NCI-H1092 (cell line): ENCODE measurements around the gene RILP.
A peak's percentile ranks its signal among the peaks of the same experiment; 100 is the strongest.

Experiments used
- DNase-seq: peaks from one replicate; lab custom pipeline; 2025; lab: John Stamatoyannopoulos, UW

Gene RILP

DNA sequence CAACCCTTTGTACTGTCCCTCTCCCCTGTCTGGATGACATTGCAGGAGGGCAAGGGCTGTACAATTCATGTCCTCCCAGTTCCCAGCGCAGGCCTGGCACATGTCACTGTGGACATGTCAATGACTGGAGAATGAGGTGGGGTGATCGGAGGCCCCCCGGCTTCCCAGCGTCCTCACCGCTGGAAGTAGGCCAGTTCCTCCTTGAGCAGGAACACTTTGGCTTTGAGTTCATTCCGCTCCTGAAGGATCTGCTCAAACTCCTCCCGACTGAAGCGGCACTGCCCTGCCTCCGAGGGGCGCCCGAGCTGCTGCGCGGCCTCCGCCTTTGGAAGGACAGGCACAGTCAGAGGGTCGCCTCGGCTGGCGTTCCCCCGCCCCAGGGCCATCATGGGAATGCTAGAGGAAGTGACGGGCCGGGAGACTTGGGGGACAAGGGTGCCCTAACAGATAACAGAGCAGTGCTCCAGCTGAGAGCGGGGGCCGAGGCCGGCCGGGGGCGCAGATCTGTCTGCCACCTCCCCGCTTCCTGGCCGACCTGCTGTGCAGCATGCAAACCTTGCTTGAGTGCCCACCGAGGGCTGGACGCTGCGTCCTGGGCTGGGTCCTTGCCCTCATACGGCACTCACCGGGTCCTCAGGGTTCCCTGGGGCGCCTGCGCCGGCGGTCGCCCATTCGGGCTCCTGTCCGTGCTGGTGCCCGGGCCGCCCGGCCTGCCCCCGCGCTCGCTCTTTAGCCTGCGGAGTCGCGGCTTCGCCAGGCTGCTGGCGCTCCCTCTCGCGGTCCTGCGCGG is 1.3 kb downstream of the RILP start:
- DNase-seq, result no peak

DNA sequence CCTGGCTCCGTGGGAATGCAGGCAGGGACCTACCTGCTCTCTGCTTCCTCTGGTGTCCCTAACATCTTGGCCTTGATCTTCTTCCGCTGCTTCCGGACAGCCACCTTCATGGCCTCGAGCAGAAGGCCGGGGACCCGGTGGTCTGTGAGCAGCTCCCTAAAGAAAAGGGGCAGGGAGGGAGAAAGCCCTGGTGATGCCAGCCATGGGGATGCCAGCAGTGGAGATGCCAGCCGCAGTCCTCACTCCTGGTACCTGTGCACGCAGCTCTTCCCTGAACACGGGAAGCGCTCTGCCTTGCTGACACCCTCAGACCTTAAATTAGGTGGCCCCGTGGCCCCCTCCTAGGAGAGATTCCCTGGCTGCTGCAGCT is 1.9 kb downstream of the RILP start:
- DNase-seq, result no peak

DNA sequence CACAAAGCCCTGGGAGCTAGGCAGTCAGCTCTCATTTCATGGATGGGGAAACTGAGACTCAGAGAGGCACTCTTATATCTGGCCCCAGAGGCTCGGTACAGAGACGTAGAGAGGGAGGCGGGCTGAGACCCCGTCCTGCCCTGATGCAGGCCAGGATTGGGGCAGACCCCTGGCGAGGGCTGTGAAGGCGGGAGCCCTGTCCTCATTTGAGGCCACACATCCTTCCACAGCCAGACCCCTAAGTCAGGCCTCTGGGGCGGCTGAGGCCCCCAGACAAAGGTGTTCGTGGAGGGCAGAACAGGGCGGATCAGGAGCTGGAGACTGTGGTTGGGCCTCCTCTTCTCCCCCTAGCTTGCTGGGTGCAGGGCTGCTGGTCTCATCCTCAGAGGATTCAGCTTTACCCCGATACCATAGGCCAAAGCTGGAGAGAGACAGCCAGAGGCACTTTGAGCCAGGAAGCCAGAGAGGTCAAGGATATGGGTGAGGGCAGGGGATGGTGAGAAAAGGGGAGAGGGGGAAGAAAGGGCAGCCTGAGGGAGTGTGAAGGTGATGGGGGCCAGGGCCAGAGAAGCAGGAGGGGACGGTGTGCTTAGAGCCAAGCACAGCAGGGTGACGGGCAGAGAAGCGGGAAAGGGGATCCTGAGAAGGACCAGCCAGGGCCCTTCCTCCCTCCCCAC is 3.3 kb downstream of the RILP start:
- no peak for DNase-seq

DNA sequence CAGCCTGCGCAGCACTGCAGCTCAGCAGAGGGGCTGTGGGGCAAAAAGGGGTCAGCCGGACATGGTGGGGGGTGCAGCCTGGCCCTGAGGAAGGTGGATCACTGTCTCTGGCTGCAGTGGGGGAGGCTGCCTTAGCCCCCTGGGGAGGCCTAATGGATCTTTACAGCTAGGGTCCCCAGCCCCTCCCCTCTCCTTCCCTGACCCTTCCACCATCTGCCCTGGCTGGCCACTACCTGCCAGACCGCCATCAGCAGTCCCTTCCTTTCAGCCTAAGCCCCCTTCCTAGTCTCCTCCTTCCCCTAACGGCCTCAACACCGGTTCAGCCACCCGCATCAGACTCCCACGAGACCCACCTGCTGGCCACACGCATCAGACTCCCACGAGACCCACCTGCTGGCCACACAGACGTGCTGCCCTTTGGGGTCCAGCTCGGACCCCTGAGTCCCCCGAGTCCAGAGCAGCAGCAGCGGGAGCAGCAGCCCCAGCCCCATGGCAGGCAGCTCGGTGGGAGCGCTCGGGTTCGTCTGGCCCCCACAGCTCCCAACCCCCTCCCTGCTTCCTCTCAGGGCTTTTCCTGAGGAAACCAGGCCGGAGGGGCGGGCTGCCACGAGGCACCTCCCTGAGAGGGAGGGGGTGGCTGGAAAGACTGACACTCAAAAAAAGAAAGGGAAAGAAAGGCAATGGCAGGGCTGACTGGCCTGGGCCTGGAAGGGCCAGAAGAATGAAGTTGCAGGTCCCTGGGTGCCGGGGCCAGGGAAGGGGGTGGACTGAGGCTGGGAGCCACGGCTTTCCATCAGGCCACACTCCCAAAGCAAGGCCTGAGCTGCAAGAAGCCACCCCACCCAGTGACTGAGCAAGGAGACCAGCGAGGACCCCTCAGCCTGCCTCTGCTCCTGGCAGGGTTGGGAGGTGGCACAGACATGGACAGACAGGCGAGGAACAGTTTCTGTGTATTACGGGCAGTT is 4.2 kb downstream of the RILP start, which contains the start of gene SCARF1:
Gene SCARF1, minus strand, starts transcription at position 526 of the 965 bp plus-strand sequence. Its CDS starts 35 bp downstream, at position 491.
- DNase-seq, result no peak

DNA sequence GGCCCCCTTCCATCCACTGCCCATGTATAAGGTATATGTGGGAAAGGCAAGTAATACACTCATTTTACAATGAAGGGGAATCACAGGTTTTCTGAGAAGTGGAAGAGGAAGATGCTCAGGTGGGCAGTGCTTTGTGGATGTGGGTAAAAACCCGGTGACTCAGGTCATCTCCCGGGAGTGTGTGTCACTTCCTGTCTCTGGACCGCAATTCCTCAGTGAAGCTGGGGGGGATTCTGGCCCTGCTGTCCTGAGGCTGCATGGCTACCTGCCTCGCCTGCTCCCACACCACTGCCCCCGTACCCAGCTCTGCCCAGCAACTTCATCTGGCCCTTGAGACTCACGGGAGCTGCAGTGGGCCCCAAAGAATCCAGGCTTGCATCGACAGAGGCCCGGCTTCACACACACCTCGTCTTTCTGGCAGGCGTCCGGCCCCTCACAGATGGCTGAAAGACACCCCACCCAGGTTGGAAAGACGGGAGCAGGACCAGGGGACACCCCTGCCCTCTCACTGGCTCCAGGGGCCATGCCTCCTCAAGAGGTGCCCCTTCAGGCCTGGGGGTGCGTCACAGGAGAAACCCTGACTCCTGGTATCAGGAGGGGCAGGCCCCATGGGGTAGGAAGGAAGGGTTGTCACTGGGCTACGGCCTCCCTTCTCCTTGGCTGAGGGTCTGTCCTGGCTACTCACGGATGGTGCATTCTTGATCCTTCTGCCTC is 5.0 kb downstream of the RILP start:
- DNase-seq, result no peak

DNA sequence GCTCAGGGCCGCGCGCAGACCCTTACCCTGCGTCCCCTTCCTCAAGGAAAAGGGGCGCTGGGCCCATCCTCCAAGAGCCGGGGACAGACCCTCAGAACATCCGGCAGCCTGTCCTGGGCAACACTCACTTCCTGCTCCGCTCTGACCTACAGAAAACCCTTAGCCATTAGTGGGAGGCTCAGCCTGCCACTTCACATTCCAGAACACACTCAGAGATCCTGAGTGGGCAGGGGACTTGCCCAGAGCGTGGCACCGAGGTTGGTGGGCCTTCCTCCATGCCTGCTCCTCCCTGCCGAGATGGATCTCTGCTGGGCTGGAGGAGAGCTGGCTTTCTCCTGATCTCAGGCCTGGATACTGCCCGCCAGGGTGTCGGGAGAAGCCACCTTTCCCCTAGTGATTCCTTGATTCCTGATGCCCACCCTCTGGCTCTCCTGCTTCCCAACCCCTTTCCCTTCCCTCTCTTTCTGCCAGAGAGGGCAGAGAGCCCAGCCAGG is 5.6 kb downstream of the RILP start:
- no peak for DNase-seq

DNA sequence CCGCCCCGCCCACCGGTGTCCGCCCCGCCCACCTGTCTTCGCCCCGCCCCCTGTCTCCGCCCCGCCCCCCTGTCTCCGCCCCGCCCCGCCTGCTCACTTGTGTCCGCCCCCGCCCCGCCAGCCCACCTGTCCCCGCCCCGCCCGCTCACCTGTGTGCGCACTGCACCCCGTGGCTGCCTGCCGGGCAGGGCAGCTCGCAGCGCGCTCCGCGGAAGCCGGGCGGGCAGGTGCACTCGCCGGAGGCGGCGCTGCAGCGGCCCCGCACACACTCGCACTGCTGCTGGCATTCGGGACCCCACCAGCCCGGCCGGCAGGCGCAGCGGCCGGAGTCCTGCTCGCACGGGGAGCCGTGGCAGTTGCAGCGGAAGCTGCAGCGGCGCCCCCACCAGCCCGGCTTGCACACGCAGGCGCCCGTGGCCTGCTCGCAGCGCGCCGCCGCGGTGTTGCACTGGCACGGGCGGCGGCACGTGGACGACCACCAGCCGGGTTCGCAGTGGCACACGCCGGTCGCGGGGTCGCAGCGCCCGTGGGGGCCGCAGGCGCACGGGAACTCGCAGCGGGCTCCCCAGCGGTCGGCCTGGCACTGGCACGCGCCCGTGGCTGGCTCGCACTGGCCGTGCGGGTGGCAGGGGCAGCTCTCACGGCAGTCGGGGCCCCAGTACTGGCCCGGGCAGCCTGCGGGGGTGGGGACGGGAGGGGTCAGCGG is 6.2 kb downstream of the RILP start:
- no peak for DNase-seq

DNA sequence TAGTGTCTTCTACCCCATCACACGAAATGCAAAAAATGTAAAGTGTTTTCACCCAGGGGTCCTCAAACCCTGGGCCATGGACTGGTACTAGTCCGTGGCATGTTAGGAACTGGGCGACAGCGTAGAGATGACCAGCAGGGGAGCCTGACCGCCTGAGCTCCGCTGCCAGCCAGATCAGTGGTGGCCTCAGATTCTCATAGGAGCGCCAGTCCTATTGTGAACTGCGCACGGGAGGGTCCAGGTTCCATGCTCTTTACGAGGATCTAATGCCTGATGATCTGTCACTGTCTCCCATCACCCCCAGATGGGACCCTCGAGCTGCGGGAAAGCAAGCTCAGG is 8.6 kb downstream of the RILP start:
- no peak for DNase-seq

DNA sequence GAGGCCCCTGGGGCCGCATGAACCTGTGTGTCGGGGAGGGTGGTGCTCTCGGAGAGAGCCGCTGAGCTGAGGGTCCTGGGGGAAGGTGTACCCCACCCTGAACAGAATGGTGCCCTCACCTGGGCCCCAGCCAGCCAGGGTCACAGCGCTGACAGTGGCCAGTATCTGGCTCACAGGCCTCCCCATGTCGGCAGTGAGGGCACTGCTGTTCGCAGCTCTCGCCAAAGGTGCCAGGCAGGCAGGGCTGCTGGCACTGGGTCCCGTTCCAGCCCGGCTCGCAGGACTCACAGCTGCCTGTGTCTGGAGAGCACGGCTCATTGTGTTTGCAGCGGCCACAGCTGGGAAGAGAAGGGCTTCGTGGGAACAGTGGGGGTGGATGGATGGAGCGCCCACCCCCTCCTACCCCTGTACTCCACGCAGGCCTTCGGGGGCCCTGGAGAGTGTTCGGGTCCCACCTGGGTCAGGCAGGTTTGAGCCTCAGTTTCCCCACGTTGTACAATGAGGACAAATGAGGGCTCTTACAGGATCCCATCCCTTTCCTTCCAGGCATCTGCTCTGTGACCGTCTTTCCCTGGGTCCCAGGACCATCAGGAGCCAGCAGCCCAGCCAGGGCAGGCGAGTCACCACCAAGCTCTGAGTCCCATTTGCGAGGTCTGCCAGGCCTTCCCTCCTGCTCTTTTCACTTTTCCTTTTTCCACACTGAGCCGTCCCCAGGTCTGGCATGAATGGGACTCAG is 9.2 kb downstream of the RILP start:
- peak; percentile 17 for DNase-seq

DNA sequence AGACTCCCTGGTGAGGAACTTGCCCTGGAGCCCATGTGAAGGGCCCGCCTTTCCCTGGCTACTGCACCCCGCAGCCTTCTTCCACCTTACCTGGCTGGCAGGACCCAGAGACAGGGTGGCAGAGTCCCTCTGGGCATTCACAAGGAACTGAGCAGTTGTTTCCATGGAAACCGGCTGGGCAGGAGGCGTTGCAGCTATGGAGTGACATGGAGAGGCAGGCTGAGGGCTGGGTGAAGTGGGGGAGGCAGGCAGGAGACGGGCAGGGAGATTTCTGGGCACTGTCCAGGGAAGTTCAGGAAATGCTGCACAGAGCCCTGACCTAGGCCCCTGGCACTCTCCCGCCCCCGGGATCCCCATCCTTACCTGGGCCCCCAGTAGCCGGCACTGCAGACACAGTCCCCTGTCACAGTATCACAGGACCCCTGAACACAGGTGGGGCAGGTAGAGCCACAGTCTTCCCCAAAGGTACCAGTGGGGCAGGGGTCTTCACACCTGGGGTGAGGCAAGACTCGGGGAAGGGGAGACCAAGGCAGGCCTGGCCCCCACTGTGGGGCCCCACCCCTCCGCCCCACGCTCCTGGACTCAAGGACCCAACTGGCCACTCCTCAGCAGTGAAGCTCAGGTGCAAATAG is 10.0 kb downstream of the RILP start:
- no peak for DNase-seq

DNA sequence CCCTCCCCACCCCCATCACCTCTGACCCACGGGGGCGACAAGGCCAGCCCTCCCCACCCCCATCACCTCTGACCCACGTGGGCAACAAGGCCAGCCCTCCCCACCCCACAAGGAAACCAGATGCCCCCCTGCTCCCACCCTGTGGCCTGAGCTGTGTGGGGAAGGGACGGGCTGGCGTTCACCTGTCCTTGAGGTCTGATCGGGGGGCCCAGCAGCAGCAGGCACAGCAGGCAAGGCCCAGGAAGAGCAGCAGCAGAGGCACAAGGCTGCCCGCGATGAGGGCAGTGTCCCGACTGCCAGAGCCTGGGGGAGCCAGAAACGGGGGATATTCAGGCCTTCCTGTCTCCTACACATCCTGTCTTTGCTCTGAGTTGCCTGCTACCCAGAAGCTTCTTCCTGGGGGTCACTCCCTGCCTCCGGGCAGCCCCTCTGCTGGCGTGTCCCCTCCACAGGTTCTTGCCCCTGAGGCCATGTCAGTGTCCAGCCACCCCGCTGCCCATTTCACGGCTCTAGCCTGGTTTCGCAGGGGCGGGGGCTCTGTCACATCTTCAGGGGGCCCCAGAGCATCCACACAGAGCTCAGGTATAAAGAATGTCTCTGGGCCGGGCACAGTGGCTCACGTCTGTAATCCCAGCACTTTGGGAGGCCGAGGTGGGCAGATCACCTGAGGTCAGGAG is 10.9 kb downstream of the RILP start:
- DNase-seq, result no peak

DNA sequence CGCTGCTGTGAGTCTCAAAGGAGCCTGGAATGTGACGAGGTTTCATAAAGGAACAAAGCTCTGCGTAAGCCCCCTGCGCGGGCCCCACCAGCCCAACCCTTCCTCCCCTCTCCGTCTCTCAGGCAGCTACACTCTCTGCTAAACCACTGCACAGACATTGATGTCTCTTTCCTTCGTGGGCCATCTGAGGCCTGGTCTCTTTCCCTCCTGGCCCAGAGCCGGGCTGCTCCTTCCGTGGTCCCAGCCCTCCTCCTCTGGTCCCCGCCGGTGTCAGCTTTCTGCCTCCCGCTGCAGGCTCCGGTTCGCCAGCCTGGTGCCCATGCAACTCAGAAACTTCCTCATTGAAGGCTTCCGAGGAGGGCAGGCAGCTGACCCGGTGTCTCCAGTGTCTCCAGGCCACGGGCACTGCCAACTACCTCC is 11.5 kb downstream of the RILP start:
- DNase-seq, result no peak

DNA sequence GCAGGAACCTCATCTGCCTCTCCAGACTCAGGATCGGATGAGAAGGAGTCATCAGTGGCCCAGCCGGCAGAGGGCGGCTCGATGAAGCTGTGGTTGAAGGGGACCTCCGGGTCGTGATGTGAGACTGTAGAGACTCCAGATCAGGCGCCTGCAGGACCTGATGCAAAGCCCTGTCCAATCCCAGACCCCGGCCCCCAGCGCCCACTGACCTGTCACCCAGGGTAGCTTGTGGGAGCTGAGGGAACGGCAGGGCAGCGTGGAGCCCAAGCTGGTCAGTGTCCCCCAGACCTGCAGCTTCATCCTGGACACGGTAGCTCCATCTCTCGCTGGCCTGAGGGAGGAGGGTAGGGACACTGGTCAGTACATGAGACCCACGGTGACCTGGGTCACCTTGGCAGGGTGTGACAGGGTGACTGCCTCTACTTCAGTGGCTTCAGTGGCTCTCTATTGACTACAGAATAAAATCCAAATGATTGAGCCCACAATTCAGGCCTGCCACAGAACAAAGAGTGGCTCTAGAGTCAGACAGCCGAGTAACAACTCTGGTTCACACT is 12.9 kb downstream of the RILP start:
- DNase-seq, result no peak

DNA sequence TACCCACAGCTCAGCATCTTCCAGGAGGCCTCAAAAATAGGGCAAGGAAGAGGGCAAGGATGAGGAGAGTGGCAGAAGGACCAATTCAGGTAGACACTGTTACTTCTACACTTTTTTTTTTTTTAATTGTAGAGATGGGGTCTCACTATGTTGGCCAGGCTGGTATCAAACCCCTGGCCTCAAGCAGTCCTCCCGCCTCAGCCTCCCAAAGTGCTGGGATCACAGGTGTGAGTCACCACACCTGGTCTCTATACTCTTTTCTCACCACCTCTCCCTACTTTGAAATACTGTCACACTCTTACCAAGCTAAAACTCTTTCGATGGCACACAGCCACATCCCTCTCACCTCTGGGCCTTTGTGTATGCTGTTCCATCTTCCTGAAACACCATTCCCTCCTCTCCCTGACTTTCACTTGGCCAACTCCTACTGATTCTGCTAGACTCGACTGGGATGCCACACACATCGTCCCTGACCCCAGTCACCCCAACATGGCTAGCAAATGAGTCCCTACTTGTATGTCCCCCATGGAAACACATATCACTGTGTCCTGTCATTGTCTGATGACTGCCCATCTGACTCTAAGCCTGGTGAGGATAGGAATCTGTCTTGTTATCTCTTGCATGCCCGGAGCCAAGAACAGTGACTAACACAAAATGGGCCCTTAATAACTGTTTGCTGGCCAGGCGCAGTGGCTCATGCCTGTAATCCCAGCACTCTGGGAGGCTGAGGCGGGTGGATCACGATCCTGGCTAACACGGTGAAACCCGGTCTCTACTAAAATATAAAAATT is 13.8 kb downstream of the RILP start:
- DNase-seq, result no peak

DNA sequence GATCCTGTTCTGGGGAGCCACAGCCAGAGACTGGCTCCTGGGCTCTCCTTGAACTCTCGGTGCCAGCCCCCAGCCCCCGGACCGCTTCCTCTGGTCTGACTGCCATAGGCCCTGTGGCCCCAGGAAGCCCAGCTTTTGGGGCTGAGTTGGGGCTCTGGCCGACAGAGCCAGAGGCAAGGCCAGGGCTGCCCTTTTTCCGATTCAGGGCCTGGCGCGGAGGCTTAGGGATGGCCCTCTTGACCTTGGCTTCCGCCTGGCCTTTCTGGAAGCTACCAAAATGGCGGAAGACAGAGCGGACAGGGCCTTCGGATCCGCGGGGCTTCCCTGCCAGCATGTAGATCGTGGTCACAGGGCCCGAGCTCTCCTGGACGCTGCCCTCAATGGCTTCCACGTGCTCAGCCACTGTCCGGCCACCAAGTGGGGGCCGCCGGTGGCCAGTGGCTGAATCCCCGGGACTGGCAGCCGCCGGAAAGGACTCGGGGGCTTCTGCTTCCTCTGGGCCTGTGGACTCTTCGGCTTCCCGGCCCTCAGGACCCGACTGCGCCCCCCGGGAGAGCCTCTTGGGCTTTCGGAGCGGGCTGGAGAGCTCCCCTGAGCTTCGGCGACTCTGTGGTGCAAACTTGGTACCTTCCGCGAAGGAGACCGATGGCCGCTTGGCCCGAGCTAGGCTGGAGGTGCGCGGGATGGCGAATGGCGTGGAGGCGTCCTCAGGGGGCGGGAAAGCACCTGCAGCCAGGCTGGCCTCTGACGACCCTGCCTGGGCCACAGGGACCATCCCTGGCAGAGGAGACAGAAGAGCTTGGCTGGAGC is 14.6 kb downstream of the RILP start:
- DNase-seq, result no peak

DNA sequence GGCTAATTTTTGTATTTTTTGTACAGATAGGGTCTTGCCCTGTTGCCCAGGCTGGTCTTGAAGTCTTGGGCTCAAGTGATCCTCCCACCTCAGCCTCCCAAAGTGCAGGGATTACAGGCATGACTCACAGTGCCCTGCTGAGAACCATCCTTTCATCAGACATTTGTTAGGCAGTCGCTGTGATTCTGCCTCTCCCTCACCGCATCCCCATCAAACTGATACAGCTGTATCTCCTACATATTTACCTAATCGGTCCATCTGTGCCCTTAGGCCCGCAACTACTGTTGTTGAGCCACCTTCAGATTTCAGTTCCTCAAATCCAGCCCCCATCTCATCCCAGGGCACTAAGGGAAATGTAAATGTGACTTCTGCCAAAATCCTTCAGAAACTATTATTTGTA is 19.0 kb downstream of the RILP start:
- no peak for DNase-seq
